ENCODE results near the gene MTG2. TPM values are rescaled to one million over a fixed set of nuclear protein-coding genes. Genes with fewer than 3 reads are reported as not detected.

The MTG2 gene
- total RNA-seq, 4 donors from 2014 or later = 17.0 to 26.1 (median 22.6) TPM

GRCh38 chr20:62147528-62147927 lies 35.3 kb upstream of the MTG2 start:
- TF ChIP-seq, protein P1, sequence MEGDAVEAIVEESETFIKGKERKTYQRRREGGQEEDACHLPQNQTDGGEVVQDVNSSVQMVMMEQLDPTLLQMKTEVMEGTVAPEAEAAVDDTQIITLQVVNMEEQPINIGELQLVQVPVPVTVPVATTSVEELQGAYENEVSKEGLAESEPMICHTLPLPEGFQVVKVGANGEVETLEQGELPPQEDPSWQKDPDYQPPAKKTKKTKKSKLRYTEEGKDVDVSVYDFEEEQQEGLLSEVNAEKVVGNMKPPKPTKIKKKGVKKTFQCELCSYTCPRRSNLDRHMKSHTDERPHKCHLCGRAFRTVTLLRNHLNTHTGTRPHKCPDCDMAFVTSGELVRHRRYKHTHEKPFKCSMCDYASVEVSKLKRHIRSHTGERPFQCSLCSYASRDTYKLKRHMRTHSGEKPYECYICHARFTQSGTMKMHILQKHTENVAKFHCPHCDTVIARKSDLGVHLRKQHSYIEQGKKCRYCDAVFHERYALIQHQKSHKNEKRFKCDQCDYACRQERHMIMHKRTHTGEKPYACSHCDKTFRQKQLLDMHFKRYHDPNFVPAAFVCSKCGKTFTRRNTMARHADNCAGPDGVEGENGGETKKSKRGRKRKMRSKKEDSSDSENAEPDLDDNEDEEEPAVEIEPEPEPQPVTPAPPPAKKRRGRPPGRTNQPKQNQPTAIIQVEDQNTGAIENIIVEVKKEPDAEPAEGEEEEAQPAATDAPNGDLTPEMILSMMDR (IDR thresholded peaks at IDR 0.05; ENCODE audit: low read depth) = no peak

- TF ChIP-seq, protein P1 (IDR thresholded peaks at IDR 0.05; ENCODE audit: low read depth) = no peak
These were observed 33.9 kb upstream of the MTG2 start for GRCh38 chr20:62148908-62149314.

- TF ChIP-seq, protein P1 (IDR thresholded peaks at IDR 0.05; ENCODE audit: low read depth) = no peak
These were observed 33.1 kb upstream of the MTG2 start for GRCh38 chr20:62149532-62150309.

- TF ChIP-seq, protein P1 (IDR thresholded peaks at IDR 0.05; ENCODE audit: low read depth) = no peak
These were observed 32.6 kb upstream of the MTG2 start for GRCh38 chr20:62150310-62150575.

DNA sequence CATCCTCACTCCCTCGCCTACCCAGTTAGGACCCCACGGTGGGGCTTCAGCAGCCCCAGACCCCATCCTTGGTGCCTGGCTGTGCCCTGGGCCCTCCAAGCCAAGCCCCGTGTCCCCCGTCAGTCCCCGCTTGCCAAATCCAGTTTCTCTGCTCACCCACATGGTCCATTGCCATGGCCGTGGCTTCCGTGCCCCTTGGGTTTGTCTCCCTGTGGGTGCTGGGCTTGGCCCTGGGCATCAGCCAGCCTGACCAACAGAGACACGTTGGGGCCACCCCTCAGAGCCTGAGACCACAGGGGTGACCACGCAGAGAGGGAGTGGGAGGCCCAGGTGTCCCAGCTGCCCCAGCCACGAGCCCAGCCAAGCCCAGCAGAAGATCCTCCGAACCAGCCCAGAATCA lies 31.6 kb upstream of the MTG2 start:
- TF ChIP-seq, protein P1 (IDR thresholded peaks at IDR 0.05; ENCODE audit: low read depth) = no peak

DNA sequence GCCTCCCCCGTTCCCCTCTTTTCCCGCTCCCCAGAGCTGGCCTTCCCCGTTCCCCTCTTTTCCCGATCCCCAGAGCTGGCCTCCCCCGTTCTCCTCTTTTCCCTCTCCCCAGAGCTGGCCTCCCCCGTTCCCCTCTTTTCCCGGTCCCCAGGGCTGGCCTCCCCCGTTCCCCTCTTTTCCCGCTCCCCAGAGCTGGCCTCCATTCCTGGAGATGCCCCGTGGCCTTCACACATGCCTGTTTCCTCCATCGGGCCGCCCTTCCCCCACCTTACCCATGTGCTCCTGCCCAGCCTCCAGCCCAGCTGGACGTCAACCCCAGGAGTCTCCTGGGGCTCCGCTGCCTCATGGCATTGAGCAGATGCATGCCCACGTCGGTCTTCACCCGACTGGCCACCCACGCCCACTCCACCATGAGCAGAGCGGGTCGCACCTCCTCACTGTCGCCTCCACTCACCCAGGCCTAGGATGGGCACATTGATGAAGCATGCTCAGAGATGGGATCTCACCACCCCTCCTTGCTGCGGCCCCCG lies 30.9 kb upstream of the MTG2 start:
- TF ChIP-seq, protein P1 (IDR thresholded peaks at IDR 0.05; ENCODE audit: low read depth) = no peak

DNA sequence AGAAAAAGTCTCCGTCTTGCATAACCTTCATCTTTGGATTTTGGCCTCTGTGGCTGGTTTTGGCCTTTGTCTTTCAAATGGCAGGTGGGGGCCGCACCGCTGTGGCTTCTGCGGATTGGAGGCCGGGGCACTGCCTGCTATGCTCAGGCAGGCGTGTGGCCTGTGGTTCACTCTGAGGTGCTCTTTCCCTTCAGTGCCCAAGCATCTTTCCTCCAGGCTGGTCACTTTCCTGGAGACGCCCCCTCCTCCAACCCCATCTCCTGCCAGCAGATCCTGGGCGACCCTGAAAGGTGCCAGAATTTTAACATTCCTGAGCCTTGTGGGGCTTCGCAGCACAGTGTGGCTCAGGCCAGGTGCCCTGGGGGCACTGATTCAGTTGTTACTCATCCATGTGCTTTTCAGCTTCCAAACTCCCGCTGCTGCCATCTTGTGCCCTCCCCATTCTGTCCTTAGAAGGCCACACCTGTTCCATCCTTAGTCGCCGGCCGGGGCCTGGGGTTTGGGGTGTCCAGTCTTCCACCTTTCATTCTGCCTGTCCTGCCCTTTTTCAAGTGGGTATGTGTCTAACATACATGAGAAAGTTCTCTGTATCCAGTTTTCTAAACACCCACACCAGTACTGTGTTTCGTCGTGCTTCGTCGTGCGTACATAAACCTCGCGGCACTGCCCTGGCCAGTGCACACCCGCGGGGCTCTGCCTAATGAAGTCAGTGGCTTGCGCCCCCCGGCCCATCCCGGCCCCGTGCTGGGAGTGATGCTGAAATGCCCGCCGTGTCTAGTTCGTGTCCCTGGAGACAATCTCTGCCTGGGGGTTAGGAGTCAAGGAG lies 27.2 kb upstream of the MTG2 start:
- TF ChIP-seq, protein P1 (IDR thresholded peaks at IDR 0.05; ENCODE audit: low read depth) = no peak
